Right hindlimb (tissue), 1 donor: Measurements from ENCODE around the gene HEG1.
A peak's percentile ranks its signal among the peaks of the same experiment; 100 is the strongest.

ENCODE experiments used
- DNase-seq: peaks from one replicate; pipeline ENCODE4 v3.0.0-alpha.2; 2018

Gene HEG1

GRCh38 chr3:125006291-125006731 lies 49.5 kb downstream of the HEG1 start:
- no peak for DNase-seq

- no peak for DNase-seq
Measured at GRCh38 chr3:125005676-125006075, 50.1 kb downstream of the HEG1 start.

- no peak for DNase-seq
Measured at GRCh38 chr3:125005222-125005621, 50.6 kb downstream of the HEG1 start.

DNA sequence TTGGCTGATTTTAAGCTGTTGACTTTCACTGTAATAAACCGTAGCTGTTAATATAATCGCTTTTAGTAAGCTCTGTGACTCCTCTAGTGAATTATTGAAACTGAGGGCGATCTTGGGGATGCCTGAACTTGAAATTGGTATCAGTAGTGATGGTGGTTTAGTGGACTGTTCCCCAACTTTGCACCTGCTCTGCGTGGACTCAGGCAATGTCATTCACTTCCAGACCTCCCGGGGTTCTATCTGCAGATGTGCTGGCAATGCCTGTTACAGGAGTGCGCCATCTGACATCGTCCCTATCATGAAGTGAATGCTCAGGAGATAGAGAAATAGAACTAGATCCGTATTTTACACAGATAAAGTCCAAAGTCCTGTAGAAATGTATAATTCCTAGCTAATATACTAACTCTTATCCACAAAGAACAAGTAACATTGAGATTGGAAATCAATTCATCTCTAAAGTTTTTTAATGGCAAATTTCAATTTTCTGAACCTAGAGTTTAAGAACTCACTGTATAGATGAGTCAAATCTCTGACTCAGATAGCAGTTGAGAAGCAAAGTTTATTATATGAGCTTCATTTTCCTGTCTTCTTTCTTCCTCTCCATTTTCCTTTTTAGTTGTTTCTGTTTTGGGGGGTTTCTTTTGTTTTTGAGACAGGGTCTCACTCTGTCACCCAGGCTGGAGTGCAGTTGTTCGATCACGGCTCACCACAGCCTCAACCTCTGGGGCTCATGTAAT lies 51.8 kb downstream of the HEG1 start:
- no peak for DNase-seq

GRCh38 chr3:125003369-125003853 lies 52.4 kb downstream of the HEG1 start:
- peak; percentile 77 for DNase-seq

GRCh38 chr3:125002414-125003368 lies 53.1 kb downstream of the HEG1 start:
- DNase-seq, result no peak

DNA sequence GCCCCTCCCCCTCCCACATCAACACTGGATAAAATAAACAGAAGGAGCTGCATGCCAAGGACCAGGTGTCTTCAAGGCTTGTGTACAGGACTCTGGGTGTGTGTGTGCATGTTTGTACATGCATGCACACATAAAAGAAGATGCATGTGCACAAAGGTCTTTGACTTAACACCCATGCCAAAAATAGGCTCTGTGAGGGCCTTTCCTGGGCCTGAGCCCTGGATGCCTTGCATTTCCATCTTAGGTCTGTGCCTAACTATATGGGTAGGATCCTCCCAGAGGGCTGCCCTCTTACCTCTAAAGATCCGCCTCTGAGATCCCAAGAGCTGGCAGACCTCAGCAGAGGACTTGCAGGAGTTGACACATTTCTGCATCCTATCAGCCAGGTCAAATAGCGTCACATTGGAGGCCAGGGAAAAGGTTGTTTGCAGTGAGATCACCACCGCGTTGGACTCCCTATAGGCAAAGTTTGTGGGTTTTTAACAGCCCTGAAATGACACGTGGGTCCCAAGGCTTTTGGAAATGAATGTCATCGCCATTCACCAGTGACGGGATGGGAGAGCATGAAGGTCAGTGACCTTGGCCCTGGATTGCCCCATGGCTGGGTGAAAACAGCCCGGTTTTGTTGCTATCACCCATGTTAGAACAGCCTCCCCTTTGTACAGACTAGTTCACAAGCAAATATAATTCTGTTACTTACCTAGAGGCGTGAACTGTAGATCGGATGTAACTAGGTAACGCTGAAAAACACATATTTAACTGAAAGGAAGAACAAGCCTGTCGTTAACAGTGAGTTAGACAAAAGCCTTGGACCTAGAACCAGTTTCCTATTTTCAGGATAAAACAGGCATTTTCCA lies 54.0 kb downstream of the HEG1 start:
- DNase-seq, result no peak

DNA sequence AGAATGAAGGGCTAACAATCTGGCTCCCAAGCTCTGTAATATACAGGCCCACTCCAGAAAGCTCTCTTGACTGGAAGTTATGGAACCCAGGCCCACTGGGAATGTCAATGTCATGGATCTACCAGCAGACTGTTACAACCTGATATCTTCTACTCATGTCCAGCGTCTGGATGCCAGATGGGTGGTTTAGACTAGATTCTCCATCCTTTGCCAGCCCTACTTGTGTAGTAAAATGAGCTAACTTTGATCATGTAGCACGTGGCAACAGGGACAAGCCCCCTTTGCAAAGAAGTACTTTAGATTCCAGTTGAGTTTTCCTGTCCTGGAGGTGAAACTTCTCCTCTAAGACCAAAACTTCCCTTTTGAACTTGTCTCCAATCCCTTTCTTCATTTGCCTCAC lies 55.1 kb downstream of the HEG1 start:
- no peak for DNase-seq

- no peak for DNase-seq
Measured at GRCh38 chr3:124999897-125000435, 55.8 kb downstream of the HEG1 start.

GRCh38 chr3:124999317-124999716 lies 56.5 kb downstream of the HEG1 start:
- DNase-seq, result no peak

DNA sequence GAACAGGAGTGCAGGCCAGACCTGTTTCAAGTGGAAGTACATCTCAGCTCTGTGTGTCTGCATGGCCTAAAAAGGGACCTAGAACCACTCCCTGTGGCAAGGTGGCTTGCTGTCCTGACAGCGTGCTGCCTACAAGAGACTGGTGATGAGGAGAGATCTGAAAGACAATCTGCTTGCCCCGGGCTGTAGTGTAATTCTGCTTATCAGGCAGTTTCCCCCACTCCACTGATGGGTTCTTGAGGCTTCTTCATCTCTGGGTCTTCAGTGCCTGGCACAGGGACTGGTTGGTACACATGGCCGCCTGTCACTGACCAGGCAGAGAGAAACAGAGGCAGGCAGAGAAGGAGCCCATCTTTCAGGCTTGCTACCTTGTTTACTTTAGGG lies 57.6 kb downstream of the HEG1 start:
- DNase-seq, result no peak

- DNase-seq, result no peak
Measured at GRCh38 chr3:124997303-124998246, 58.2 kb downstream of the HEG1 start.

- peak; percentile 73 for DNase-seq
Measured at GRCh38 chr3:124995460-124995994, 60.3 kb downstream of the HEG1 start.

DNA sequence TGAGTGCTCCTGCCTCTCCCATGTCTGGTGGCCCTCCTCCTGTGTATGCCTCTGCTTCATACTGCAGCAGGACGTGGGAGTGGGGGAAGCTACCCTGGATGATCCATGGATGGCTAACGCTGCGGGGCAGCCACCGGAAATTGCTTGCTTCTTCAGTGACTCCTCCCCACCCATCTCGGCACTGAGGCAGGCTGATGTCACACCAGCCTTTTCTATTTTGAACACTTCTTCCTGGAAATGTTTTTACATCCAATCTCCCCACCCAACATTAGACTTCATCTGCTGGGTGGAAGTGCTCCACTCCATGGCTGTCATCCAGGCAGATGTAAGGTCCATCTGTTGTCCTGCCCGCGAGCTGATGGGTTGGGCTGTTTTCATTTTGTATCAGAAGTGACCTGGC lies 62.3 kb downstream of the HEG1 start:
- DNase-seq, result no peak

- DNase-seq, result no peak
Measured at GRCh38 chr3:124992041-124992440, 63.8 kb downstream of the HEG1 start.

- no peak for DNase-seq
Measured at GRCh38 chr3:124986192-124987143, 69.3 kb downstream of the HEG1 start.

GRCh38 chr3:124985349-124985748 lies 70.4 kb downstream of the HEG1 start:
- DNase-seq, result no peak

DNA sequence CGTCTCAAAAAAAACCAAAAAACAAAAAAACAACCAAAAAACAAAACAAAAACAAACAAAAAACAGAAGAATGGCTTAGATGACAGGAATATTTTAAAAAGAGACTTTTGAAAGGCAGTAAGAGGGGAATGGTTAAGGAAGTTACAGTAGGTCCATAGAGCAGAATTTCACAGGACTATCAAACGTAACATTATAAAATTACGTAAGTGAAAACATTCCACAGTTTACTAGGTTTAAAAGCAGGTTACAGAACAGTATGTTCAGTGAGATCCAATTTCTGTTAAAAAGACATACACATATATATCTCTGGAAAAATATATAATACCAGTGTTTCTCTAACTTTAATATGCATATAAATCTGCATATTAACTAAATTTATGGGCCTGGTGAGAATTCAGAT lies 71.0 kb downstream of the HEG1 start:
- DNase-seq, result no peak

GRCh38 chr3:124982855-124983254 lies 72.9 kb downstream of the HEG1 start:
- no peak for DNase-seq

- no peak for DNase-seq
Measured at GRCh38 chr3:124981472-124981871, 74.3 kb downstream of the HEG1 start.
